22Rv1 (cell line): ENCODE data around the gene TUB.

ENCODE experiments used
- ZFX ChIP-seq: fragments of 450-650 bp; IDR thresholded peaks from 2 replicates; pipeline ENCODE4 v1.6.1; 2017; ENCODE audit warnings: antibody characterized with exemption, borderline replicate concordance
- TF ChIP-seq, protein P1 (sequence below): fragments of 450-650 bp; IDR thresholded peaks from 2 replicates; pipeline ENCODE4 v1.5.1; 2017; ENCODE audit warnings: mild to moderate bottlenecking

DNA sequence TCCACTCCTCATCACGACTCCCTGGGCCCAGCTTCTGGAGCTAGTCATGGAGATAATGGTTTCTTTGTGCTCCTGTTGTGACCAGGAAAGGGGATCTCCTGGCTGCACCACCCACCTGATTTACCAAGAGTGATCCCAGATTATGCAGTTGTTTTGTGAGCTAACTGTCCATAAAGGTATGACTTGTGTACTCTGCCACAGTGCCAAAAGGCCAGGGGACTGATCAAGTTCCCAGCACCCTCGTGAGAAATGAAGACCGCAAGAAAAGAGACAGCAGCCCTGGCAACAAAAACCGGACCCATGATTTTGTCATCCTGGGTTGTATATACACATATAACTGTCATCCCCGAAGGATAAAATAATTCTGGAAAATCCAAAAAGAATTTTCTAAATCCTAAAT is 26.6 kb downstream of the TUB start:
- TF ChIP-seq, protein P1, sequence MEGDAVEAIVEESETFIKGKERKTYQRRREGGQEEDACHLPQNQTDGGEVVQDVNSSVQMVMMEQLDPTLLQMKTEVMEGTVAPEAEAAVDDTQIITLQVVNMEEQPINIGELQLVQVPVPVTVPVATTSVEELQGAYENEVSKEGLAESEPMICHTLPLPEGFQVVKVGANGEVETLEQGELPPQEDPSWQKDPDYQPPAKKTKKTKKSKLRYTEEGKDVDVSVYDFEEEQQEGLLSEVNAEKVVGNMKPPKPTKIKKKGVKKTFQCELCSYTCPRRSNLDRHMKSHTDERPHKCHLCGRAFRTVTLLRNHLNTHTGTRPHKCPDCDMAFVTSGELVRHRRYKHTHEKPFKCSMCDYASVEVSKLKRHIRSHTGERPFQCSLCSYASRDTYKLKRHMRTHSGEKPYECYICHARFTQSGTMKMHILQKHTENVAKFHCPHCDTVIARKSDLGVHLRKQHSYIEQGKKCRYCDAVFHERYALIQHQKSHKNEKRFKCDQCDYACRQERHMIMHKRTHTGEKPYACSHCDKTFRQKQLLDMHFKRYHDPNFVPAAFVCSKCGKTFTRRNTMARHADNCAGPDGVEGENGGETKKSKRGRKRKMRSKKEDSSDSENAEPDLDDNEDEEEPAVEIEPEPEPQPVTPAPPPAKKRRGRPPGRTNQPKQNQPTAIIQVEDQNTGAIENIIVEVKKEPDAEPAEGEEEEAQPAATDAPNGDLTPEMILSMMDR = no peak
- TF ChIP-seq ZFX = no peak
